ENCODE results near the gene ISCU.
A peak's percentile ranks its signal among the peaks of the same experiment; 100 is the strongest.

The ISCU gene

DNA sequence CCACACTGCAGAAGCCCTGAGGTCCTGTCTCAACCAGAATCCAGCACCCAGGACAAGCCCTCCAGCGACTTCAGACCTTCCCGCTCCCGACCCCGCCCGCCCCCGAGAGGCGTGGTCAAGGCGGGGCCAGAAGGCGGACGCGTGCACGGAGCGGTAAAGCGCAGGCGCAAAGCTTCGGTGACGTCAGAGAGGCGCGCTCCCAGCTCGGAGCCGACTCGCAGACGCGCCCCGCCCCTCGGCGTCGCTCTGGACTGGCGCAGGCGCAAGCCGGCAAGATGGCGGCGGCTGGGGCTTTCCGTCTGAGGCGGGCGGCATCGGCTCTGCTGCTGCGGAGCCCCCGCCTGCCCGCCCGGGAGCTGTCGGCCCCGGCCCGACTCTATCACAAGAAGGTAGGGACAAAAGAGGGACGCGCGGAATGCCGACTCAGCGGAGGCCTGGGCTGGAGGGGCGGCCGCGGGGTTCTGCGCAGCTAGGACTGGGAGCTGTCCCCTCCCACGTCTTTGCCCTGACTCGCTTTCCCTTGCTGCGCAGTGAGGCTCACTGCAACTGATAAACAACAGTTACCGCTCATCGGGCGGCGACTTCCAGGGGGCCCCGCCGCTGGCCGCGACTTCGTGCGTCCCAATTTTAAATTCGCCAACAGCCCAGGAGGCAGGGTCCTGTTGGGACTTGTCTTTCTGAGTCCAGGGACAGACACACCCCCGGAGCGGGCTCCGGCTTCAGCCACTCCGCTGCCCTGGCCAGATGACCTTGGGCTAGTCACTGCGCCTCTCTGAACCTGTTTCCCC, at the start of gene ISCU:
TSS of gene ISCU (plus strand) at position 249 of the 788 bp plus-strand sequence. CDS start at position 276, 27 bp downstream.
- DNase-seq (ENCODE audit: low spot score) = peak; percentile 96

DNA sequence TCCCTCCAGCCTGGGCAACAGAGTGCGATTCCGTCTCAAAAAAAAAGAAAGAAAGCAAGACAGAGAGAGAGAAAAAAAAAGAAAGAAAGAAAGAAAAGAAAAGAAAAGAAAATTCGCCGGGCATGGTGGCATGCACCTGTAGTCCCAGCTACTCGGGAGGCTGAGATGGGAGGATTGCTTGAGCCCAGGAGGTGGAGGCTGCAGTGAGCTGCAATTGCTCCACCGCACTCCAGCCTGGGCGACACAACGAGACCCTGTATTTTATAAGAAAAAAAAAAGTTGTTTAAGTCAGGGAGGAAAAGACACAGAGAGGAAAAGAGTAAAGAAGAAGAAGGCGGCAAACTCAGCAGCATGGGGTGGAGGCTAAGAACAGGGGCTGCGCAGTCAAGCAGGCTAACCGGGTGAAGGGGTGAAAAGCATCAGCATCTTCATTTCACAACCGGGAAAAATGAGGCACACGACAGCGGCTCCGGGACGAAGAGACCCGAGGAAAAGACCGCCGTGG, 47.9 kb upstream of the ISCU start:
- no peak for DNase-seq (ENCODE audit: low spot score)

DNA sequence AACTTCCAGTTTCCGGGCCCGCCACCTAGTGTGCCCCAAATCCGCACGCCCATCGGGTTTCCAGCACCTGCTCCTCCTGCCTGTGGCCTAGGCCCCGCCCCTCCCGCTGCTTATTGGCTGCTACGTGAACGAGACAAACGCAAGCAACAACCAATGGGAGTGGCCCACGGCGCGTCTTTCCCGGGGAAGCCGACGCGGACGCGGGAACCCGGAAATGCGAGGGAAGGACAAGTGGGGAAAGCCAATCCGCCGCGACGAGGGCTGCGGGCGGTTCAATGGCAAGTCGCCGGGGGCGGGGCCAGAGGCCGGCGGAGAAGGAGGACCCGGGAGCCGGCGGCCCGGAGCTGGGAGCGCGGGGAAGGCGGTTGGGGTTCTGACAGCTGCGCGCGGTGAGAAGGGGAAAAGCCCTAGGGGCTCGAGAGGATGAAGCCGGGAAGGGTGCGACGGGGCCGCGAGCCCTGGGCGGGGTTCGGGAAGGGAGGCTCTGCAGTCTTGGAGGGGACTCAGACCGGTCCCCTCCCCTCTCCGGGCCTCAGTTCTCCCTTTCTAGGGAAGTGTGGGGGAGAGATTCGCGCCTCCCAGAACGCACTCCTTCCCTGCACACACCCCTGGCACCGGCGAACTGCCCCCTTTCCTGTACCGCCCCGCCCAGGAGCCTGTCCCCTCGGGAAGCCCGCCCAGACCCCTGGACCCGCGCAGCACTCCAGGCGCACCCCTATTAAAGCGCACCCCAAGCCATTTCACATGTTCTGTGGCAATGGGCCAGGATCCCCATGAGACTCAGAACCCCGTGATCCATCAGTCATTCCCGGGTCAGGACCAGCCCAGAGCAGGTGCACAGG, 47.2 kb upstream of the ISCU start, which contains the start of gene FICD:
TSS of gene FICD (plus strand) at position 305 of the 842 bp plus-strand sequence. CDS start 1,696 bp downstream, outside the sequence.
- DNase-seq (ENCODE audit: low spot score) = peak; percentile 95

DNA sequence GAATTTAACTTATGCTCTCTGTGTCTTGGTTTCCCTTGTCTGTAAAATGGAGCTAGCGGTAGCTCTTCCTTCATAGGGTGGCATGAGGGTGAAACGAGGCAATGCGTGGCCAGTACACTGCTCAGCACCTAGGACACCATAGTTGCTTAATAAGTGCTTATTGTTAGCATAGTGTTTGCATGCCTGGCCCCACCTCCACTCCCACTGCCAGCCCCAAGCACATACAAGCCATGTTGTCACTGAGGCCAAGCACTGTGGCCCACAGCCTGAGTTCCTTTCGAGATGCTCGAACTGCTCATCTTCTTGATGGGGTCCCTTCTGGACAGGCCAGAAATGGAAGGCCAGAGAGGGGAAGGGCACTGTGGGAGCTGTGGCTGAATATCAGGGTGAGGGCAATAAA, 46.5 kb upstream of the ISCU start:
- DNase-seq (ENCODE audit: low spot score) = no peak

DNA sequence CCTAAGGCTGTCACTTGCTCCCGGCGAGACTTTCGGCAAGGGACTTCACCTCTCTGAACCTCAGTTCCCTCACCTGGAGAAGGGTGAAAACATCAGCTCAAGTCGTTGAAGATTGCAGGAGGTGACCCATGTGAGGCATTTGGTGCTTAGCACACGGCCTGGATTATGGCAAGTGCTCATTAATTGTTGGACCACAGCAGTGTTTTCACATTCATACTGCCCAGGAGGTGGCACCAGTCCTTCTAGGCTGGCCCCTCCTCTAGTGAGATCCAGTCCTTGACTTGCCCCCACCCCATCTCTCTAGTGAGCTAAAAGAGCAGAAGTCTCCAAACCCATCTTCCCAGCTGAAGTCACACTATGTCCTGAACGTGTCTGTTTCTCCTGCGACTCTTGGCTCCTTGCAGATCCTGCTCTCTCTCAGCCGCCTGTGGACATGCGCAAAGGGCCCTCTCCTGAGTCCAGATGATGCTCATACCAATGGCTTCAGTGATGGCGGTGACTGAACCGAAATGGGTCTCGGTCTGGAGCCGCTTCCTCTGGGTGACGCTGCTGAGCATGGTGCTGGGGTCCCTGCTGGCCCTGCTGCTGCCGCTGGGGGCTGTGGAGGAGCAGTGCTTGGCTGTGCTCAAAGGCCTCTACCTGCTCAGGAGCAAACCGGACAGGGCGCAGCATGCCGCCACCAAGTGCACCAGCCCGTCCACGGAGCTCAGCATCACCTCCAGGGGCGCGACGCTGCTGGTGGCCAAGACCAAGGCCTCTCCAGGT, 45.7 kb upstream of the ISCU start:
- DNase-seq (ENCODE audit: low spot score) = no peak

DNA sequence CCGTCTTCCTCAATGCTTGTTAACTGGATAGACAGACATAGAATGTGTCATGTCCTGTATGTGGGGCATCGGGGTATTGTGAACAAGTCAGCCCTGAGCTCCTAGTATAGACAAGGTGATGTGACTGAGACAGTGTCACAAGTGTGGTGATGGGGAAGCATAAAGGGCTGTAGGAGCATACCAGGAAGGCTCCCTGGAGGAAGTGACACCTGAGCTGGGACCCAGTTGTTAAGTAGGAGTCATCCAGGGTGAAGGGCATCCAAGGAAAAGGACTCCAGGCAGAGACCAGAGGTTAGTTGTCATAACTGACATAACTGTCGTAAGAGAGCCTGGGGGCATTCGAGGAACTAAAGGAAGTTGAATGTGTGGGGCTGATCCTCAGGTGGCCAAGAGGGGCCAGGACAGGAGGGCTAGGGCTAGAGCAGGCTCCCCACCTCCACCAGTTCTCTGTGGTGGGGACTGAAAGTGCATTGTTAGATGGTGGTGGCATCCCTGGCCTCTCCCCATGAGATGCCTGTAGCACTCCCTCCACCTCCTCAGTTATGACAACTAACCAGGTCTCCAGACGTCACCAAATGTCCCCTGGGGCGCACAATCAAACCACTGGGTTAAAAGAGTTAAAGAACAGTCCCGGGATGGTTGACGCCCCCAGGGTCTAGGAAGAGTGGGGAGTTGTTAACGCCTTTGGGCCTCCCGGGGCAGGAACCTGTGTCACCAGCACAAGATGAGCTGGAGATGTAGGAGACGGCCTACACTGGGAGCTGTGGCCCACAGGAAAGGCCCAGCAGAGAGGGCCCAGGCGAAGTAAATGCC, 44.9 kb upstream of the ISCU start:
- DNase-seq (ENCODE audit: low spot score) = no peak

DNA sequence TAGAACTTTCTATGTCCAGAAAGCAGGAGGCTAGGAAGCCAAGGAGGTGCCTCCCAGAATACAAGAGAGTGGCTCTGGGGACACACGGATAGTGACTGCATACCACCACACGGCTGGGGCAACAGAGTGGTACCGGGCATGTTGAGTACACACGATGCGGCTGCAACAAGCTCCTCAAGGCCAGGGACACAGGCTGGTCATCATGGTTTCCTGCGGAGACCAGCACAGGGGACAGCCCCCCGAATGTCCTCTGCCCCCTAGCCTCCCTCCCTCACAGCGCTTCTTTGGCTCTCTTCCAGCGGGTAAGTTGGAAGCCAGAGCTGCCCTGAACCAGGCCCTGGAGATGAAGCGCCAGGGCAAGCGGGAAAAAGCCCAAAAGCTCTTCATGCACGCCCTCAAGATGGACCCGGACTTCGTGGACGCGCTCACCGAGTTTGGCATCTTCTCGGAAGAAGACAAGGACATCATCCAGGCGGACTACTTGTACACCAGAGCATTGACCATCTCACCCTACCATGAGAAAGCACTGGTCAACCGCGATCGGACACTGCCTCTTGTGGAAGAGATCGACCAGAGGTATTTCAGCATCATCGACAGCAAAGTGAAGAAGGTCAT, 44.2 kb upstream of the ISCU start:
- no peak for DNase-seq (ENCODE audit: low spot score)

DNA sequence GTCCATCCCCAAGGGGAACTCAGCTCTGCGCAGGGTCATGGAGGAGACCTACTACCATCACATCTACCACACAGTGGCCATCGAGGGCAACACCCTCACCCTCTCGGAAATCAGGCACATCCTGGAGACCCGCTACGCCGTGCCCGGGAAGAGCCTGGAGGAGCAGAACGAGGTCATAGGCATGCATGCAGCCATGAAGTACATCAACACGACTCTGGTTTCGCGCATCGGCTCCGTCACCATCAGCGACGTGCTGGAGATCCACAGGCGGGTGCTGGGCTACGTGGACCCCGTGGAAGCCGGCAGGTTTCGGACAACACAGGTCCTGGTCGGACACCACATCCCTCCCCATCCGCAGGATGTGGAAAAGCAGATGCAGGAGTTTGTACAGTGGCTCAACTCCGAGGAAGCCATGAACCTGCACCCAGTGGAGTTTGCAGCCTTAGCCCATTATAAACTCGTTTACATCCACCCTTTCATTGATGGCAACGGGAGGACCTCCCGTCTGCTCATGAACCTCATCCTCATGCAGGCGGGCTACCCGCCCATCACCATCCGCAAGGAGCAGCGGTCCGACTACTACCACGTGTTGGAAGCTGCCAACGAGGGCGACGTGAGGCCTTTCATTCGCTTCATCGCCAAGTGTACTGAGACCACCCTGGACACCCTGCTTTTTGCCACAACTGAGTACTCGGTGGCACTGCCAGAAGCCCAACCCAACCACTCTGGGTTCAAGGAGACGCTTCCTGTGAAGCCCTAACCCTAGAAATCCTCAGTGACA, 43.5 kb upstream of the ISCU start:
- DNase-seq (ENCODE audit: low spot score) = no peak

DNA sequence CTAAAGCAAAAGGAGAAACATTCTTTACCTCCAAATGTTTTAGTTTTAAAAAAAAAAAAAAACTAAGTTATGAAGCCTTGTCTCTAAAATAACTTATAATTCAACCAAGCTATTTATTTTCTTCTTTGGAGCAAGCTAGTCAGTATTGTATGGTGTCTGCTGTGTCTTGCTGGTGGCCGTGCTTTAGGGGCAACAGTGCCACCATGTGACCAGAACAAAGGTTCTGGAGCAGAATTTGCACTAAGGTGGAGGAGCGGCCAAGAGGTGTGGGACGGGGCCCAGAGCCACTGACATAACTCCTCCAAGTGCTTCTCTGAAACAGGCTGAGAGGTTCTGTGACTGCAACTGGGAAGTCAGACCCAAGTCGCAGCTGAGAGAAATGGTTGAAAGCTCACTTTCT, 42.8 kb upstream of the ISCU start:
- DNase-seq (ENCODE audit: low spot score) = no peak

DNA sequence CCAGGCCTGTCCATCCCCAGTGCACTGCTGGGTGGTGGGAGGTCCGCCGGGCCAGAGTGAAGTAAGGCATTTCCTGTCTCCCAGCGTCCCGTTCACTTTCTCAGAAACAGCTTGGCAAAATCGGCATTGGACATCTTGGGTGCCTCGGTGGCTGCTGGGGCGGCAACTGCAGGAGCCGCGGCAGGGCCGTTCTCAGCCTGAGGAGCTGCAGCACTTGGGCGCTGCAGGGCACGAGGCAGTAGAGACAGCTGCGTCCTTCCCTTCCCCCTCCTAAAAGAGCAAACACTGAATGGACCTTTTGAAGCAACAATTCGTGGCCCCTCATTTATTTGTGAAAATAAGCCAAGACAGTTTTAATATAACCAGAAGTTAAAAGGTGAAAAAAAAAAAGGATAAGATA, 39.0 kb upstream of the ISCU start:
- no peak for DNase-seq (ENCODE audit: low spot score)

DNA sequence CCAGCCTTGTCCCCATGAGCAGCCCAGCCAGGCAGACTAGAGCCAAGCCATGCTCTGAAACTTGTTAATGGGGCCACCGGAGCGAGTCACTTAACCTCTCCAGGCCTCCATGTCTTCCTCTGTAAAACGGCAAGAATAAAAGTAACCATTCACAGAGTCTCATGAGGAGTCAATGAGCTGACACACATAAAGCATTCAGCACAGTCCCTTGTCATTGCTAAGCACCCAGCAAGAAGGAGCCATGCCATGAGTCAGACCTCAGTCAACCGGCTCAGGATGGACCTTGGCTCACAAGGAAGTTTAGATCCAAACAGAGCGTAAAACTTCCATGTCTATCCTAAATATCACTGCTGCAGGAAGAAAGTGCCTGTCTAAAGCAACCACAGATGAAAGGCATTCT, 36.7 kb upstream of the ISCU start:
- DNase-seq (ENCODE audit: low spot score) = peak; percentile 89

DNA sequence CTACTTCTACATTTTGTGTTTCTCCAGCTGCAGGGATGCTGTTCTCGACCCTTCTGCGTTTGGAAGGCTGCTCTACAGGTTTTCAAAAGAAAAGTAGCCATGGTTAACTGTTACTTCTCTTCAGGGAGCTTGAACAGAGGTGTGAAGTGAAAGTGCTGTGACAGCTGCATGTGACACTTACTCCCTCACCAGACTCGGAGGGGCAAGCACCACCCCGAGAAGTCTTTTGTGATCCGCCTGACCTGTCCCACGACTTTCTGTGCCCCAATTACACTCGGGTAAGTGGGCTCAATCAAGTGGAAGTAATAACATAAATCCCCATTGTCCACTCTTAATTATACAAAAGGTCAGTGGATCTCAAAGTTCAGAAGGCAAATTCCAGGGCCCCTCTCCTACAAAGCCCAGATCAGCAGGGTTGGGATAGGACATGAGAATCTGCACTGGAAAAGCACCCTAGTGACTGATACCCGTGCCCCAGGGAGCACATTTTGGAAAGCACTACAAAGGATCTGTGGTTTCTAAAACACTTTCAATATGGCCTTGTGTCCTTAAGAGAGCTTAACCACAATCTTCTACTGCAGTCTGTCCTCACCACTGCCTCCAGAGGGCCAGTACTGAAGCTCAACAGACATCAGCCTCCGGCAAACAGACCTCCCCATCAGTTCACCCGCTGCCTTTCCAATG, 35.8 kb upstream of the ISCU start:
- no peak for DNase-seq (ENCODE audit: low spot score)

DNA sequence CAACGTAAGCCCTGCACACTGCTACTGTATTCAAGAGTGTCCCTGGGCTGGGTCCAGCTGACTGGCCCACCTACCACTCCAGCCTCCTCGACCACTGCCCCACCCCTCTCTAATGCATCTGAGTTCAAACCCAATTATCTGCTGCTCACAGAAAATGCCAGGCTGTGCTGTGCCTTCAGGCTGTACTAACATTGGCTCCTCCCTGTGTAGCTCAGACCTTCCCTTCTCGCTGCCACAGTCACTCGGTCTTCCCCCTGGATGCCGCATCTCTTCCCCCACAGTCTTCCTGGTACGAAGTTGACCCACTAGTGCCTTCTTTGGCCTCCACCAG, 35.3 kb upstream of the ISCU start:
- no peak for DNase-seq (ENCODE audit: low spot score)

DNA sequence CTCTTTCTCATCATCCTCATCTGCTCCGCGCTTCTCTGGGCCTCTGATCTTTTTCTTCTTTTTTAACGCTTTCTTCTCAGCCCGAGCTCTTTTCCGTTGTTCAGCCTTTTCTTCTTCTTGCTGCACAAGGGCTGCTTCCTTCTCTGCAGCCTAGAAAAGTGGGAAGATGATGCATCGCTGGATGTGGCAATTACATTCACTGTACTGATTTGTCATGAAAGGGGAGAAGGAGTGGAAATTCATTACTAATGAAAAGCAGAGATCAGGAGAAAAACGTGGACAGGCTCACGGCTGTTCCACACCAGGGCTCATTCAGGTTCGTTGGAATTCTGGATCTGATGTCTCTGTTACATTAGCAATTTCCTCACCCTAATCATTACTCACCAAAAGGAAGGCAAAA, 32.2 kb upstream of the ISCU start:
- no peak for DNase-seq (ENCODE audit: low spot score)

DNA sequence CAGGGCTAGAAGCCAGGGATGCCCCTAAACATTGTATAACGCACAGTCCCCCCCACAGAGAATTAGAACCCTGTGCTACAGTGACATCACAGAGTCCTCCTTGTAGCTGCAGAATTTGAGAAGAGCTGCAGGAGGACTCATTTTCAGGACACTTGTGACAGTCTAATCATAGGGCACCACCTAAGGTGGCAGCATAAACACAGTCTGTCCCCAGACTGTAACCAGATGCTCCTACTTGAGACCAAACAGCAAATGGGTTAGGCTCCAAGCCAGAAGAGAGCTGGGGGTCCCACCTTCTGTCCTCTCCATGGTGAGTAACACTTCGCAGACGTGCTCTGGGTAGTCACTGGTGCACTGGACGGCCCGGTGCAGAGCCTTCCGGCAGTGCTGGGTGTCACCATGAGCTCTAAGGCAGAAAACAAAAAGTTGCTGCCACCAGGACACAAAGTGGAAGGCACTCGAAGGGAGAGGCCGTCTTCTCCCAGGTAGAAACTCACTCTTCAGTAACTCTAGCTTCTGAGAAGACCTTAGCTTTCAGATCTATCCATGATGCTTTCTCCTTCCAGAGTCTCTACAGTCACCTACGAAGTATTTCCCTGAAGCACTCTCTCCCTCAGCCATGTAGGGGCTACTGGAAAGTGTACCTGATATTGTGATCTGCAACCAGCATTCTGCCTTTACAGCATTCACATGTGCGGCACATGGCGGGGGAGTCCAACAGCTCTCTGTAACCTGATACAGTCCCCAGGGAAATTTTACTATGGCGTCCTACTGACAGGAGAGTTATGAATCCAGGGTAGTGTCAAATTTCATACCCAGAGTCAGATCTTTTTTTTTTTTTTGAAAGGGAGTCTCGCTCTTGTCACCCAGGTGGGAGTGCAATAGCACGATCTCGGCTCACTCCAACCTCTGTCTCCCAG, 30.2 kb upstream of the ISCU start:
- no peak for DNase-seq (ENCODE audit: low spot score)

DNA sequence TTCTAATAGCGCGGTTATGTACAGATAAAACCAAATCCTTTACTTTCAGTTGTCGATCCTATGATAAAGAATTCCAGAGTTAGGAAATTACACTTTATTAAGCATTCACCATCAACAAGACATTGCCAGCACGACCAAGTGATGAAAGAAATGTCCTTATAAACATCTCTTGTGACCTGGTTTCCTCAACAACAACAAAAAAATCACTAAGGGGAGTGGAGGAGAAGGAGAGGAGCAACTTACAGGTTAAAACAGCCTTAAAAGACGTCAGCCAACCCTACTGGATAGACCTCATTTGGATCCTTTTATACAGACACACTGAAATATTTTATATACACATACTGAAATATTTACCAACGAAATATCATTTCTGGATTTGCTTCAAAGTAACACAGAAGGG, 24.2 kb upstream of the ISCU start:
- DNase-seq (ENCODE audit: low spot score) = no peak

DNA sequence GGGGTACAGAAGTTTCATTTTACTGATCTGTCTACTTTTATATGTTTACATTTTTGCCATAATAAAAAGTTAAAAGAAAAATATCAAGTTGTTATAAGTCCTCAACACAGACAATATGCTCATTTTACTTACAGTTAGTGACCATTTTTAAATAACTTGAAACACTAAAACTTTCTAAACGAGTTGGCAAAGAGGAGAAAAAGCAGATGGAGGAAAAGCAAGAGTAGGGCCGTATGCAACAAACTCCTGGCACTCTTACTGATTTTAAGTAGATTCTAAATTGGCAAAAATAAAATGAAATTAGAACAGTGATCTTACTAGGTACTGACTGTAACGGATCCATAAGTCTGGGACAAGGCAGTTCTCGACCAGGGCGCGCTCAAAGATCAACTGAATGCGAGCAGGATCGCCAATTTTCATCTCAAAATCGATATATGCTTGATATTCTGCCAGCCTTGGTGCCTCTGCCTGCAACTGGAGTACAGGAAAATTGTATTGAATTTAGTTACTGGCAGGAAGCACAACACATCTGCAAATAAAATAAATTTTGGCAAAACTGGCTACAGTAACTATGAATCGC, 23.7 kb upstream of the ISCU start:
- DNase-seq (ENCODE audit: low spot score) = no peak

DNA sequence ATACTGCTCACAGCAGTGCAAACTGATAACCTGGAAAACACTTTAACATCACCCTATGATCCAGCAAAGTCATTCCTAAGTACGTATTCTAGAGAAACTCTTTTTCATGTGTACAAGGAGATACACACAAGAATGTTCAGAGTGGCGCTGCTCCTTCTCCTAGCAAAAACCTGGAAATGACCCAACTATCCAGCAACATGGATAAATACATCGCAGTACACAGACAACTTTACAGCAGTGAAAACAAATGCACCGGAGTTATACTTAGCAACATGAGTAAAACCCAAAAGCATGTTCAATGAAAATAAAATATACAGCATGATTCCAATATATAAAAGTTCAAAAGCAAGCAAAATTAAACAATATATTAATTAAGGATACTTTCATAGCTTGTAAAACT, 20.1 kb upstream of the ISCU start:
- DNase-seq (ENCODE audit: low spot score) = no peak

All from kidney capillary endothelial cell (primary cell).